HCT116 (cell line): Measurements from ENCODE around the gene VPS9D1.
"Not testable (repeated sequence)": the region's sequence is repeated elsewhere in the genome, so short reads cannot be mapped to it uniquely, and the experiment has no call there.

ENCODE experiments used
- CTCF ChIP-seq, 3 experiments: fragments of 200-600 bp in 1 of 3; sonication (generic) in 1 of 3; IDR thresholded peaks in 2 of 3; conservative IDR thresholded peaks in 1 of 3; 2 replicates each; pipeline ENCODE4 v1.5.1; 2012 to 2017; ENCODE audit warnings: low read depth in 2 of 3, low read length in 2 of 3, antibody characterized with exemption in 1 of 3, borderline replicate concordance in 1 of 3, control low read depth in 1 of 3, mild to moderate bottlenecking in 1 of 3, mixed read lengths in 1 of 3, mixed run types in 1 of 3, moderate library complexity in 1 of 3; ENCODE audit not compliant: insufficient read depth in 1 of 3
- EZH2 ChIP-seq: fragments of 200-600 bp; sonication (generic); IDR thresholded peaks from 2 replicates; pipeline ENCODE4 v1.6.1; 2017; ENCODE audit warnings: antibody characterized with exemption, mixed run types
- POLR2A ChIP-seq: IDR thresholded peaks from 2 replicates; pipeline ENCODE4 v1.7.0; 2011; ENCODE audit warnings: borderline replicate concordance; ENCODE audit not compliant: insufficient read depth, insufficient read length; ENCODE audit errors: extremely low read depth
- RAD21 ChIP-seq: IDR thresholded peaks from 2 replicates; pipeline ENCODE4 v1.6.1; 2012; ENCODE audit warnings: low read depth, mild to moderate bottlenecking
- SIN3A ChIP-seq: IDR thresholded peaks from 2 replicates; pipeline ENCODE4 v1.6.1; 2012; ENCODE audit warnings: low read depth
- SP1 ChIP-seq: IDR thresholded peaks from 2 replicates; pipeline ENCODE4 v1.6.1; 2012; ENCODE audit warnings: low read depth
- TCF7L2 ChIP-seq: IDR thresholded peaks from 2 replicates; pipeline ENCODE4 v1.7.0; 2011; ENCODE audit warnings: borderline replicate concordance, inconsistent platforms; ENCODE audit not compliant: insufficient read depth, insufficient read length; ENCODE audit errors: extremely low read depth
- YY1 ChIP-seq: IDR thresholded peaks from 2 replicates; pipeline ENCODE4 v1.6.1; 2011; ENCODE audit warnings: low read length, low read depth, moderate library complexity, mild to moderate bottlenecking; ENCODE audit not compliant: insufficient replicate concordance; ENCODE audit errors: extremely low read depth

- TF ChIP-seq RAD21; CTCF (IDR thresholded peaks at IDR 0.05 in 2 of 3, conservative IDR thresholded peaks at IDR 0.05 in 1 of 3; ENCODE audit: borderline replicate concordance in 1 of 3, insufficient read depth in 1 of 3, low read depth in 2 of 3, low read length in 2 of 3); YY1; POLR2A; TCF7L2; EZH2; SIN3A; SP1: not testable (repeated sequence)
Measured at GRCh38 chr16:89671565-89671964, 49.1 kb downstream of the VPS9D1 start.
